Prostate gland (tissue), 2 donors: ENCODE data around the gene NDUFAF5. TPM values are rescaled to one million over a fixed set of nuclear protein-coding genes. Genes with fewer than 3 reads are reported as not detected.
A peak's percentile ranks its signal among the peaks of the same experiment; 100 is the strongest.

ENCODE experiments used
- DNase-seq: peaks from one replicate; pipeline ENCODE4 v3.0.0-alpha.2; 2019; ENCODE audit warnings: low spot score
- H3K27ac ChIP-seq, 2 donors: fragments of 200-600 bp; sonication (generic); 2 replicates each; pipeline ENCODE4 v1.5.1; 2017 to 2019
- H3K27me3 ChIP-seq: fragments of 200-600 bp; sonication (generic); replicated peaks from 2 replicates; pipeline ENCODE4 v1.5.1; 2019; ENCODE audit not compliant: insufficient read depth
- H3K36me3 ChIP-seq, 2 donors: fragments of 200-600 bp; sonication (generic); 1 replicate in 1 of 2; 2 replicates in 1 of 2; pipeline versions ENCODE4 v1.5.1 to v1.8.1; 2017 to 2019
- H3K4me1 ChIP-seq: fragments of 200-600 bp; sonication (generic); replicated peaks from 2 replicates; pipeline ENCODE4 v1.5.1; 2019
- H3K4me3 ChIP-seq, 2 donors: fragments of 200-600 bp; sonication (generic); 2 replicates each; pipeline ENCODE4 v1.5.1; 2017 to 2019
- H3K9me3 ChIP-seq: fragments of 200-600 bp; sonication (generic); 2 replicates; pipeline ENCODE4 v1.5.1; 2017
- POLR2A ChIP-seq: fragments of 450-650 bp; IDR thresholded peaks from one replicate; pipeline ENCODE4 v1.6.1; 2016; ENCODE audit warnings: antibody characterized with exemption, mild to moderate bottlenecking
- POLR2AphosphoS5 ChIP-seq: sonication (generic); formaldehyde crosslinking; IDR thresholded peaks from one replicate; pipeline ENCODE4 v1.6.1; 2017; ENCODE audit warnings: antibody characterized with exemption
- WGBS: methylation state at CpG from one replicate; pipeline ENCODE4 v1.1.5; 2018; 5-methylcytosine and 5-hydroxymethylcytosine counted together
- intact Hi-C: fragments of 100-400 bp; cut with DNase I; formaldehyde crosslinking; loops from one replicate; pipeline ENCODE4 v1.14.2; 2022
- total RNA-seq, 2 donors: library from RNA; depleted of rRNA; stranded (reverse); fragments of >200 nt; gene quantifications; one replicate each; pipeline ENCODE4 v1.1.0, GENCODE V29; 2016
- TF ChIP-seq, protein P1 (sequence below), 4 experiments: fragments of 200-600 bp in 2 of 4; fragments of 450-650 bp in 2 of 4; sonication (generic) in 2 of 4; IDR thresholded peaks; 1 replicate in 3 of 4; 2 replicates in 1 of 4; pipeline ENCODE4 v1.5.1; 2016 to 2019; ENCODE audit warnings: antibody characterized with exemption in 4 of 4, mild to moderate bottlenecking in 2 of 4, moderate library complexity in 2 of 4

The NDUFAF5 gene
- total RNA-seq, 2 donors from 2014 or later, result 15.3 to 17.5 TPM

DNA sequence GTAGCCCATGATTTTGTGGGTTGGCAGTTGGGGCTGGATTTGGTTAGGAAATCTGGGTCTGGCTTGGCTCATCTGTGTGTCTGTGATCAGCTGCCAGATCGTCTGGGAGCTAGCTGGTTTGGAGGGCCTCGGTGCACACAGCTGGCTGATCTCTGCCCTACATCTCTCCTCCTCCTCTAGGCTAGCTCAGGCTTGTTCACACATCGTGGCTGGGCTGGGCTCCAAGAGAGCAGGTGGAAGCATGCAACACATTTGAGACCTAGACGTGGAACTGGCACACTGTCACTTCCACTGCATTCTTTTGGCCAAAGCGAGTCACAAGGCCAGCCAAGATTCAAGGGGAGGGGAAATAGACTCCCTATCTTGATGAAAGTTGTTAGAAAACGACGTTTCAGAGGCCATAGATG is 15.9 kb downstream of the NDUFAF5 start:
- Histone ChIP-seq H3K27me3 (no peaks in the 10 kb centered on the region), H3K27ac (peak overlapping the region in 1 of 2 donors; percentile 31), H3K9me3 (no peaks in the 10 kb centered on the region), H3K4me1 (no peaks in the 10 kb centered on the region), H3K4me3 (no peak overlapping the region), H3K36me3 (peaks cover 0 to 5% of the 10 kb centered on the region in 2 donors)
- intact Hi-C loops, result no loop called here
- TF ChIP-seq, protein P1, sequence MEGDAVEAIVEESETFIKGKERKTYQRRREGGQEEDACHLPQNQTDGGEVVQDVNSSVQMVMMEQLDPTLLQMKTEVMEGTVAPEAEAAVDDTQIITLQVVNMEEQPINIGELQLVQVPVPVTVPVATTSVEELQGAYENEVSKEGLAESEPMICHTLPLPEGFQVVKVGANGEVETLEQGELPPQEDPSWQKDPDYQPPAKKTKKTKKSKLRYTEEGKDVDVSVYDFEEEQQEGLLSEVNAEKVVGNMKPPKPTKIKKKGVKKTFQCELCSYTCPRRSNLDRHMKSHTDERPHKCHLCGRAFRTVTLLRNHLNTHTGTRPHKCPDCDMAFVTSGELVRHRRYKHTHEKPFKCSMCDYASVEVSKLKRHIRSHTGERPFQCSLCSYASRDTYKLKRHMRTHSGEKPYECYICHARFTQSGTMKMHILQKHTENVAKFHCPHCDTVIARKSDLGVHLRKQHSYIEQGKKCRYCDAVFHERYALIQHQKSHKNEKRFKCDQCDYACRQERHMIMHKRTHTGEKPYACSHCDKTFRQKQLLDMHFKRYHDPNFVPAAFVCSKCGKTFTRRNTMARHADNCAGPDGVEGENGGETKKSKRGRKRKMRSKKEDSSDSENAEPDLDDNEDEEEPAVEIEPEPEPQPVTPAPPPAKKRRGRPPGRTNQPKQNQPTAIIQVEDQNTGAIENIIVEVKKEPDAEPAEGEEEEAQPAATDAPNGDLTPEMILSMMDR (IDR thresholded peaks at IDR 0.05), result no peak
- TF ChIP-seq POLR2AphosphoS5, result peak; percentile 82
- DNase-seq, result peak; percentile 92
- WGBS, result under 1% methylated on average over 7 of the region's 7 CpGs

DNA sequence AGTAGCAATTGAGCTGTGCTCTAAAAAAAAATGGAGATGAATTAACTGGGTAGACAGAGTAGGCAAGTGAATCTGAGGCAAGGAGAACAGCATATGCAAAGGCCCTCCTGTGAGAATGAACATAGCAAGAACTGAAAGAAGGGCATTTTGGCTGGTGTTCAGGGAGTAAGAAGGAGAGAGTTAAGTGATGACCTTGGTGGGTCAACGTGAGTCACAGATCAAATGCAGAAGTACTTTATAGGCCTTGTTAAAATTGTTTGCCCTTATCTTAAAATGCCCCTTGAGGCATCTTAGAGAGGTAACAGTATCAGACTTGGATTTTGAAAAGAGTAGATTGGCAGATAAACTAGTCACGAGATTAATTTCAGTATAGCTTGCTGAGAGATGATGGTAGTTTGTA is 24.5 kb downstream of the NDUFAF5 start:
- intact Hi-C loops, result no loop called here
- no peaks in the 10 kb centered on the region for H3K4me1 ChIP-seq
- no peak overlapping the region for H3K27ac ChIP-seq
- DNase-seq, result no peak
- 73% methylated on average over 2 of the region's 2 CpGs for WGBS
- TF ChIP-seq POLR2A, result no peak
- no peak for TF ChIP-seq POLR2AphosphoS5
- TF ChIP-seq, protein P1 (IDR thresholded peaks at IDR 0.05), result no peak
- H3K4me3 ChIP-seq, result no peak overlapping the region
- no peaks in the 10 kb centered on the region for H3K9me3 ChIP-seq
- H3K27me3 ChIP-seq, result no peaks in the 10 kb centered on the region
- peaks cover 0 to 14% of the 10 kb centered on the region in 2 donors for H3K36me3 ChIP-seq

DNA sequence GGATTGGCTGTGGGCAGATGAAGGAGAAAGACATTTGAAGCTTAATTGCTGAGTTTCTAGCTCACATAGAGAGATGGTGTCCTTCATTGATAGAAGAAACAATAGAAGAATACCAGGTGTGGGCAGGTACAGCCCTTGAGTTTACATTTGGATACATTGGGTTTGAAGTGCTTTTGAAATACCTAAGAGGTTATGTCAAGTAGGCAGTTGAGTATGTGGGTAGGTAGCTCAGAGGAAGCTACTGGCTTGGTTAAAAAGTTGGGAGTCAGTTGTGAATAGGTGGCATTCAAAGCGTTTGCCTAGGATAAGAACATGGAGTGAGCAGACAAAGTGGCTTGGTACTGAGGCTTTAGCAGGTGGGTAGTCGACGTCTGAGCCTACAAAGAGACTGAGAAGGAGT is 25.0 kb downstream of the NDUFAF5 start:
- Histone ChIP-seq H3K4me1 (no peaks in the 10 kb centered on the region), H3K27me3 (no peaks in the 10 kb centered on the region), H3K9me3 (no peaks in the 10 kb centered on the region), H3K4me3 (no peak overlapping the region), H3K36me3 (peaks cover 0 to 14% of the 10 kb centered on the region in 2 donors), H3K27ac (no peak overlapping the region)
- 90% methylated on average over 3 of the region's 3 CpGs for WGBS
- TF ChIP-seq, protein P1 (IDR thresholded peaks at IDR 0.05), result no peak
- no peak for TF ChIP-seq POLR2AphosphoS5
- no peak for TF ChIP-seq POLR2A
- intact Hi-C loops, result no loop called here
- no peak for DNase-seq

- H3K27me3 ChIP-seq, result no peaks in the 10 kb centered on the region
- H3K9me3 ChIP-seq, result no peaks in the 10 kb centered on the region
- no peaks in the 10 kb centered on the region for H3K4me1 ChIP-seq
- no peak overlapping the region for H3K27ac ChIP-seq
- TF ChIP-seq, protein P1 (IDR thresholded peaks at IDR 0.05), result no peak
- TF ChIP-seq POLR2AphosphoS5 (no peak), POLR2A (no peak)
- peaks cover 0 to 14% of the 10 kb centered on the region in 2 donors for H3K36me3 ChIP-seq
- no peak overlapping the region for H3K4me3 ChIP-seq
- intact Hi-C loops, result no loop called here
- DNase-seq, result no peak
These were observed 25.6 kb downstream of the NDUFAF5 start for GRCh38 chr20:13810446-13810845.

GRCh38 chr20:13813910-13814309 is 29.1 kb downstream of the NDUFAF5 start:
- 66% methylated on average over 3 of the region's 3 CpGs for WGBS
- intact Hi-C loops, result no loop called here
- H3K4me3 ChIP-seq, result no peak overlapping the region
- TF ChIP-seq, protein P1 (IDR thresholded peaks at IDR 0.05), result no peak
- TF ChIP-seq POLR2A, result no peak
- no peak for TF ChIP-seq POLR2AphosphoS5
- DNase-seq, result no peak
- H3K4me1 ChIP-seq, result no peaks in the 10 kb centered on the region
- no peaks in the 10 kb centered on the region for H3K27me3 ChIP-seq
- H3K27ac ChIP-seq, result no peak overlapping the region
- no peaks in the 10 kb centered on the region for H3K9me3 ChIP-seq
- peaks cover 0 to 16% of the 10 kb centered on the region in 2 donors for H3K36me3 ChIP-seq
